RPMI8226 (cell line): Measurements from ENCODE around the gene NPDC1.
"Not testable (repeated sequence)": the region's sequence is repeated elsewhere in the genome, so short reads cannot be mapped to it uniquely, and the experiment has no call there.

ENCODE experiments used
- DNase-seq: peaks from one replicate; pipeline ENCODE4 v3.0.0-alpha.2; 2015

Gene NPDC1

DNA sequence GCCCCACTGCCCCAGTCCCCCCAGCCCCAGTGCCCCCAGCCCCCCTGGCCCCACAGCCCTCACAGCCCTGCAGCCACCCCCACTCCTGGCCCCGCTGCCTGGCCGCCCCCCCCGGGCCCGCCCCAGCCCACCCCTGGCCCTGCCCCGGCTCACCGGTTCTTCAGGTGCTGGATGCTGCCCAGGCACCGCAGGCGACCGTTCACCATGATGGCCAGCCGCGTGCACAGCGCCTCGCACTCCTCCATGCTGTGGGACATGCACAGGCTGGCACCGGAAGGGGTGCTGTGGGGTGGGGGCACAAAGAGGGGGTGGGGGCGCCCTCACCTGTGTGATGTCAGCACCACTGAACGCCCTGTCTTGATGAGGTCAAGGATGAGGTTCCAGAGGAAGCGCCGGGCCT lies 36.8 kb downstream of the NPDC1 start:
- no peak for DNase-seq

- no peak for DNase-seq
These were observed 37.7 kb downstream of the NPDC1 start for GRCh38 chr9:137008312-137008711.

DNA sequence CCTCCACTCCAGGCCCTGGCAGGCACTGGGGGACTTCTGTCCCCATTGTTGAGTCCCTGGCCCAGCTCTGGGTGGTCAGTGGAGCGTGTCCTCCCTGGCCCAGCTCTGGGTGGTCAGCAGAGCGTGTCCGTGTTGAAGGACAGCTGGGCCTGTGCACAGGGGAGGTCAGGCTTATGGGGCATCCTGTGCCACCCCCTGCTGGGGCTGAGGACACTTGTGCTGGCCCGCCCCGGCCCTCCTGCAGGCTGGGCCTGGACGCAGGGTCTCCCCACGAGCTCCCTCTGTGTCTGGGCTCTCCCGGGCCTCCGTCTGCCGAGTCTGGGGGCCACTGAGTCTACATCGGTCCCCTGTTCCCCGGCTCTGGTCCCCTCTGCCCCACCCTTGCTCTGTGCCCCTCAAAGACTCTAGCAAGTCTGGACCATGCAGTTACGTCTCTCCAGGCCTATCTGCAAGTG lies 38.1 kb downstream of the NPDC1 start:
- DNase-seq = no peak

DNA sequence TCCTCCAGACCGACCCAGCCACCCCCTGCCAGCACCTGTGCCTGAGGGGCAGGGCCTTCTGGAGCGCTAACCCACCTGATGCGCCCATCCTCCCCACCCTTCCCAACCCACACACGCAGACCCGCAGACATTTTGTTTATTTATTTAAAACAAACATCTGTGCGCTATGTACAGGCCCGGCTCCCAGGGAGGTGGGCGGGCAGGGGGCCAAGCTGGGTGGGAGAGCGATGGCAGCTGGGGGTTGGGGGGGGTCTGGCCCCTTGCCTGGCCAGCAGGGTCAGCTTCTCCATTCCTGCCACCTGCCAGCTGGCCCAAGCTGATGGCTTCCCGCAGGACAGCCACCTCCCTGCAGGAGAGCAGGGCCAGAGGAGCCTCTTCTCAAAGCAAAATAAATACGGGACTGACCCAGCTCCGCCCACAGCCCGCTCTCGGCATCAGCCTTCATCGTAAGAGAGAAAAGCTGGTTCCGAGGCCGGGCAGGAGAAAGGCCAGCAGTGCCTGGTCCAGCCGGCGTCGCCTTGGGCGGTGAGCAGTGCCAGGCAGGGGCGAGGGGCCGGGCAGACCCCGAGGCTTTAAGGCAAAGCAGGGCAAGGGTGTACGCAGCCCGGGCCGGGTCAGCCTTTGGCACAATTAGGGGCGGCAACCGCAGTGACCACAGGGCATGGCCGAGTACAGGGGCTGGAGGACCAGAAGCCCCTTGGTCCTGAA lies 38.7 kb downstream of the NPDC1 start:
- no peak for DNase-seq

- DNase-seq = no peak
These were observed 39.6 kb downstream of the NPDC1 start for GRCh38 chr9:137006116-137007003.

- not testable (repeated sequence) for DNase-seq
These were observed 41.7 kb downstream of the NPDC1 start for GRCh38 chr9:137004285-137004684.

DNA sequence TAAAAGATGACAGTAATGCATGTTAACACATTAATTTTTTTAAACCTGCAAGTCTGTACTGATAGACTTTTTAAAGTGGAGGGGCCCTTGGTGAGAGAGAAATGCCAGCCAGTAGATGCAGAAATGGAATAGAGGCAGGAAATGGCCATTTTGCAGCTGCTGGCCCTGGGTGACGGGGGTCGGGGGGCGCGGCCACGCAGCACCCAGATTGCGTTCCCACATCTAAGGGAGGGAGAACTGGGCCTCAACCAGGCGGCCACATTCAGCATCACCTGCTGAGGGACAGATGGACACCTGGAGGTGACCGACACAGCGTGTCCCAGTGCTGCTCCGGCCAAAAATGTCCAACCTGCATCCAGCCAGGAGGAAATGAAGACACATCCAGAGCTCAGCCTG lies 43.3 kb downstream of the NPDC1 start:
- no peak for DNase-seq

- no peak for DNase-seq
These were observed 43.9 kb downstream of the NPDC1 start for GRCh38 chr9:137001857-137002645.

- DNase-seq = peak; percentile 59
These were observed 45.6 kb downstream of the NPDC1 start for GRCh38 chr9:137000177-137000930.

- no peak for DNase-seq
These were observed 48.1 kb downstream of the NPDC1 start for GRCh38 chr9:136997830-136998234.

GRCh38 chr9:136997371-136997770 lies 48.6 kb downstream of the NPDC1 start:
- no peak for DNase-seq

GRCh38 chr9:136996361-136997292 lies 49.4 kb downstream of the NPDC1 start, which contains the start of gene CLIC3:
Gene CLIC3 (minus strand): TSS chr9:136996568. CDS start chr9:136996543, 25 bp downstream.
- DNase-seq = peak; percentile 71

GRCh38 chr9:136995772-136996311 lies 50.1 kb downstream of the NPDC1 start:
- no peak for DNase-seq

GRCh38 chr9:136995362-136995761 lies 50.6 kb downstream of the NPDC1 start:
- DNase-seq = no peak

DNA sequence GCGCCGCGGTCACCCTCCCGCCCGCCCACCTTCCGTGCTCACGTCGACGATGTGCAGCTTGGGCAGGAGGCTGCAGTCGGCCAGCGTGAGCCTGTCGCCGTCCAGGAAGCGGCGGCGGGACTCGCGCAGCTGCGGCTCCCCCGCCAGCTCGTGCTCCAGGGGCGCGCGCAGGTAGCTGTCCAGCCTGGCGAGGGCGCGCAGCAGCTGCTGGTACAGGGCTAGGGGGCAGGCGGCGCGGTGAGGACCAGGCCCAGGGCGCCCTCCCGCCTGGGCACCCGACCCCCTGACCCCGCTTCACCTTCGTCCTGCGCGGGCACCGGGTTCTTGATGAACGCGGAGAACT lies 51.1 kb downstream of the NPDC1 start:
- DNase-seq = no peak

GRCh38 chr9:136994180-136994887 lies 51.6 kb downstream of the NPDC1 start:
- DNase-seq = no peak

- DNase-seq = no peak
These were observed 53.1 kb downstream of the NPDC1 start for GRCh38 chr9:136992819-136993369.

GRCh38 chr9:136991993-136992818 lies 53.8 kb downstream of the NPDC1 start, which contains the start of gene PAXX:
Gene PAXX (plus strand): TSS chr9:136992422. CDS start chr9:136992444, 22 bp downstream.
- DNase-seq = peak; percentile 97
